ENCODE results near the gene ARMC7.
"Not testable (repeated sequence)": the region's sequence is repeated elsewhere in the genome, so short reads cannot be mapped to it uniquely, and the experiment has no call there.

The ARMC7 gene

DNA sequence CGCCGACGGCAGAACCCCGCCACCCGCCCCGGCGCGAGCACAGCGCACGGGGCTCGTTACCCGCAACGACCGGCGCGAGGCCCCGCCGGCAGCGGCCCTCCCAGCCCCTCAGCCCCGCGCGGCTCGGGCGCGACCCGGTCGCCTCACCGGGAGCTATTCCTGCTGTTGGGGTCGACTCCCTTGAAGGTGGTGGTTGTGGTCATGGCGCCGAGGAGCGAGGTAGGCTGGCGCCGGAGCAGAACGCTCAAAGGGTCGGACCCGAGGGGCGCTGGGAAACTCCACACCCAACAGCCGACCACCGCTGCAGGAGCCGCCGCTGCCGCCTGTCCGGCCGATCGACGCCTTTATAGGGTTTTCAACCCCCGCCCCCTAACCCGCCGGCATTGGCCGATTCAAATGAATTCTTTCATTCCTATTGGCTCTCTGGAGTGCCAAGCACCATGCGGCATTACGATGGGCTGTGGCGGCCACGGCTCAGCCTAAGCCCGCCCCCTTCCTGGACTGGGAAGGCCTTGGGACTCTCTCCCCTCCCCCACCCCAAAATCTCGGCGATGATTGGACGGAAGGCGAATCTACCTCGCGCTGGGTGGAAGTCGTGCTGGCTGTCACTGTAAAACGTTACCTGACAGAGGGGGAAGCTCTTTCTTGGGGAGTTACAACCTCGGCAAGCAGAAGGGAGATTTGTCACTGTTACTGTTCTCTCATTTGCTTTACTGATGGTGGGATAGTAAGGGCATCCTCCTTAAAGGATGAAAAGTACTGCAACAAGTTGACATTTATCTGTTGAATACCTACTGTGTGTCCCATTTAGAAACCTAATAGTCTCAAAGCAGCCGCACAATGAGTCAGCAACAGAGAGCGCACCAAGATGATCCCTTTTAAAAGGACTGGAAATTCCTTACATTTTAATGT lies 44.7 kb downstream of the ARMC7 start, which contains the start of gene JPT1:
Gene JPT1, minus strand, starts transcription at position 318 of the 912 bp plus-strand sequence. Its CDS starts 115 bp downstream, at position 203.
- DNase-seq = peak; percentile 99

DNA sequence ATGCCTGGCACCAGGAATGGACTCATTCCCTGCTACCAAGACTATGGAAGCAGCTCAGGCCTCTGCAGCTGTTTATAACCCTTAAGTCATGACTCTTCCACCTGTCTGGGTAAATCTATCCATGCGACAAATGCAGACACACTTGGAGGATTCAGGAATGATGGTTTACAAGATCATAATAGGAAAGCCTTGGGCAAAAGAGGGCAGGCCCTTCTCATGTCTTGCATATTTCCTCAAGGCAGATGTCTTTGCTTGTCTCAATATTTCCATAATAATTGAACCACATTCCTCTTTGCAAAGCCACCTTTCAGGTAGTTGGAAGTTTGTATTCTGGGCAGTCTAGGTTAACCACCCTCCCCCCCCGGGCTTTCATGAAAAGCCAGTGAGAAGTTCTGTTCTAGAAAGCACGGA lies 45.4 kb downstream of the ARMC7 start:
- no peak for DNase-seq

DNA sequence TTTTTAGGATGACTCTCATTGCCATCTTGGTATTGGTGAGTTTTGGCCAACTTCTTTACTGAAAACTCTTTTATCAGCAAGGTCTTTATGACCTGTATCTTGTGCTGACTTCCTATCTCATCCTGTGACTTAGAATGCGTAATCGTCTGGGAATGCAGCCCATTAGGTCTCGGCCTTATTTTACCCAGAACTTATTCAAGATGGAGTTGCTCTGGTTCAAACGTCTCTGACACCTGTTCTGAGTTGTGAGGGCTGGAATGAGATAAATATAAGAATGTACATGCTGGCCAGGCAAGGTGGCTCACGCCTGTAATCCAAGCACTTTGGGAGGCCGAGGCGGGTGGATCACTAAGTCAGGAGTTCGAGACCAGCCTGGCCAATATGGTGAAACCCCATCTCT lies 48.7 kb downstream of the ARMC7 start:
- DNase-seq = not testable (repeated sequence)

DNA sequence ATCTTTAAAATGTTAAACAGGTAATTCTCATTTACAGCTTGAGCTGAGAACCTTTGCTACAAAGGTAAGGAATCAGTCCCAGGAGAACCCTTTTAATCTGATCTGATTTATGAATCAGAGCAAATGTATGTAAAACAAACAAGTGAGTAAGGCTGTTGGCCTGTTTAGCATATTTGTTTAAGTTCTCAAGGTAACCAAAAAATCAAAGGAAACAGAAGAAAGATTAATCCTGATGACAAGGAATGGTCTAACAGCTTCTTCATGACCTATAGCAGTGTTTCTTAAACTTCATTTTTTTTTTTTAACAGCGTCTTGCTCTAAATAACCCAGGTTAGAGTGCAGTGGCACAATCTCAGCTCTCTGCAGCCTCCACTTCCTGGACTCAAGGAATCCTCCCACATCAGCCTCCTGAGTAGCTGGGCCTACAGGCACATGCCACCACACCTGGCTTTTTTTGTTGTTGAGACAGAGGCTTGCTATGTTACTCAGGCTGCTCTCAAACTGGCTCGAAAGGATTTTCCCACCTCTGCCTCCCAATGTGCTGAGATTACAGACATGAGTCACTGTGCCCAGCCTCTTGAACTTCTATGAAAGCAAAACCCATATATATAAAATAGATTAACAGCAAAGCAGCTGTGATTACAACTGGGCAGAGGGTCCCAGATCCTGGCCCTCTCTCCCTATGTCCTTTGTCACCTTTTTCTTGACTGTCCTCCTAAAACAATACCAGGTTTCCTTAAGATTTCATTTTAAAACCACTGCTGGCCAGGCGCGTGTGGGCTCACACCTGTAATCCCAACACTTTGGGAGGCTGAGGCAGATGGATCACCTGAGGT lies 49.6 kb downstream of the ARMC7 start:
- no peak for DNase-seq

DNA sequence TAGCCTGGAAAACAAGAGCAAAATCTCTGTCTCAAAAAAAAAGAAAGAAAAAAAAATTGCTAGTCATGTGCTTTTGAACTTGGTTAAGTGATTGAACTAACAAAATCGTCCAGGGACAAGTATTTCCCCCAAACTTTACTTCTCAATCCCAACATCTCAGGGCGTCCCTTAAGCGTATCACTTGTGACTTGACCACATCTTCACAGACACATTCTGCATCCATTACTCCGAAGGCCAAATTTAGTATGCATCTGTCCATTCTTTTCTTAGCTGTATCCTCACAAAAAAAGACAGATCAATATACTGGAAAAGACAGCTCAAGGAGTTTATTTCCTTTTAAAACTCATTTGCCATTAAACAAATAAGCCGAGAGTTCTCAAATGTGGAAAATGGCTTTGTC lies 50.4 kb downstream of the ARMC7 start:
- DNase-seq = no peak

DNA sequence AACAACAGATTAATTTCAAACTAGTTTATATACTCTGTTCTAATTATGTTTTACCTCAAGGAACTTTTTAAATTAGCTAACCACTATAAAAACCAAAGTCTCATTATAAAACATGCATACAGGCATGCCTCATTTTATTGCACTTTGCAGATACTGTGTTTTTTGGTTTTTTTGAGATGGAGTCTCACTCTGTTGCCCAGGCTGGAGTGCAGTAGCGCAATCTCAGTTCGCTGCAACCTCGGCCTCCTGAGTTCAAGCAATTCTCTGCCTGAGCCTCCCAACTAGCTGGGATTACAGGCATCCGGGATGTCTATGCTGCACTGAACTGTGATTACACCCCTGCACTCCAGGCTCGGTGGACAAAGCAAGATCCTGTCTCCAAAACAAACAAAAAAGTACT lies 53.3 kb downstream of the ARMC7 start:
- DNase-seq = no peak

DNA sequence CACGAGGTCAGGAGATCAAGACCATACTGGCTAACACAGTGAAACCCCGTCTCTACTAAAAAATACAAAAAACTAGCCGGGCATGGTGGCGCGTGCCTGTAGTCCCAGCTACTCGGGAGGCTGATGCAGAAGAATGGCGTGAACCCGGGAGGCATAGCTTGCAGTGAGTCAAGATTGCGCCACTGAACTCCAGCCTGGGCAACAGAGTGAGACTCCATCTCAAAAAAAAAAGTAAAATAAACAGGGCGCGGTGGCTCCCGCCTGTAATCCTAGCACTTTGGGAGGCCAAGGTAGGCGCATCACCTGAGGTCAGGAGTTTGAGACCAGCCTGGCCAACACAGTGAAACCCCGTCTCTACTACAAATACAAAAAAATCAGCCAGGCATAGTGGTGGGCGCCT lies 54.8 kb downstream of the ARMC7 start:
- not testable (repeated sequence) for DNase-seq

DNA sequence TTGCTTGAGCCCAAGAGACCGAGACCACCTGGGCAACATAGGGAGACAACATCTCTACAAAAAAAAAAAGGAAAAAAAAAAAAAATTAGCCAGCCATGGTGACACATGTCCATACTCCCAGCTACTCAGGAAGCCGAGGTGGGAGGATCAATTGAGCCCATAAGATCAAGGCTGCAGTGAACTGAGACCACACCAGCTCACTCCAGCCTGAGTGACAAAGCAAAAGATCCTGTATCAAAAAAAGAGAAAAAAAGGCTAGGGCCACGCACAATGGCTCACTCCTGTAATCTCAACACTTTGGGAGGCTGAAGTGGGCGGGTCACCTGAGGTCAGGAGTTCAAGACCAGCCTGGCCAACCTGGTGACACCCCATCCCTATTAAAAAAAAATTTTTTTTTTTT lies 59.2 kb downstream of the ARMC7 start:
- DNase-seq = no peak

DNA sequence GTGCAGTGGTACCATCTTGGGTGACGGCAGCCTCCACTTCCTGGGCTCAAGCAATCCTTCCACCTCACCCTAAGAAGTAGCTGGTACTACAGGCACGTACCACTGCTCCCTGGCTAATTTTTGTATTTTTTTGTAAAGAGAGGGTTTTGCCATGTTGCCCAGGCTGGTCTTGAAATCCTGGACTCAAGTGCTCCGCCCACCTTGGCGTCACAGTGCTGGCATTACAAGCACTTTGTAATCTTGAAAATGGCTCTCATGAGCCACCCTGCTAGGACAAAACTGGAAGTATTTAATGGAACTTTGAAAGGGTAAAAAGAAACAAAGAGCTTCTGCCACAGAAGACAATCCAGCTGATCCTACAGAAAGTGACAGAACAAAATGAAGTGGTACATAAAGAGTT lies 63.8 kb downstream of the ARMC7 start:
- DNase-seq = no peak

DNA sequence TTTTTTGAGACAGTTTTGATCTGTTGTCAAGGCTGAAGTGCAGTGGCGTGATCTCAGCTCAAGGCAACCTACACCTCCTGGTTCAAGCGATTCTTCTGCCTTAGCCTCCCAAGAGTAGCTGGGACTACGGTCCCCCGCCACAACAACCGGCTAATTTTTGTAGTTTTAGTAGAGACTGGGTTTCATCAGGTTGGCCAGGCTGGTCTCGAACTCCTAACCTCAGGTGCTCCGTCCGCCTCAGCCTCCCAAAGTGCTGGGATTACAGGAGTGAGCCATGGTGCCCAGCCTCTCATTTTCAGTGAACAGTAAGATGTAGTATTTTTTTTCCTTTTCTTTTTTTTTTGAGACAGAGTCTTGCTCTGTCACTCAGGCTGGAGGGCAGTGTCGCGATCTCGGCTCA lies 65.2 kb downstream of the ARMC7 start:
- no peak for DNase-seq

DNA sequence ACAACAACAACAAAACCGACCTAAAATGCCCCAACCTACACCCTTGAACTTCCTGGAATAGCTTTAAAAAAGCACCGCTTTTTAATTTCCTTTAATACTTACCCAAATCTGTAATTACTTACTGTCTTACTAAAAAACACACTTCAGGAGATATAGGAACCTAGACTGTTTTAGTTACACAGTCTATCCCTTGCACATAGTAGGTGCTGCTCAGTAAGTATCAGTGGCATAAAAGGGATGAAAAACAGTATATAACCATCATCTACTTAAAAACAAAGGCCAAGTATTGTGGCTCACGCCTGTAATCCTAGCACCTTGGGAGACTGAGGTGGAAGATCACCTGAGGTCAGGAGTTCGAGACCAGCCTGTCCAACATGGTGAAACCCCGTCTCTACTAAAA lies 66.9 kb downstream of the ARMC7 start:
- no peak for DNase-seq

DNA sequence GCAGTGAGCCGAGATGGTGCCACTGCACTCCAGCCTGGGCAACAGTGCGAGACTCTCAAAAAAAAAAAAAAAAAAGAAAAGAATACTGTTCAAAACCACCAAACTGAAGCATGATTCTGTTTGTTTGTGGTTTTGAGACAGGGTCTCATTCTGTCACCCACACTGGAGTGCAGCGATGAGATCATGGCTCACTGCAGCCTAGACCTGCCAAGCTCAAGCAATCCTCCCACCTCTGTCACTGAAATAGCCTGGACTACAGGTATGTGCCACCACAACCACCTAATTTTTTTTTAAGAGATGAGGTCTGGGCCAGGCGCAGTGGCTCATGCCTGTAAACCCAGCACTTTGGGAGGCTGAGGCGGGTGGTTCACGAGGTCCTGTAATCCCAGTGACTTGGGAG lies 68.7 kb downstream of the ARMC7 start:
- DNase-seq = no peak

All from fibroblast of skin of scalp (primary cell).